LoVo (cell line): ENCODE results near the gene TARP.

Source experiments
- DNase-seq: peaks from one replicate; pipeline ENCODE4 v3.0.0-alpha.2; 2016; ENCODE audit warnings: low spot score

TARP gene

DNA sequence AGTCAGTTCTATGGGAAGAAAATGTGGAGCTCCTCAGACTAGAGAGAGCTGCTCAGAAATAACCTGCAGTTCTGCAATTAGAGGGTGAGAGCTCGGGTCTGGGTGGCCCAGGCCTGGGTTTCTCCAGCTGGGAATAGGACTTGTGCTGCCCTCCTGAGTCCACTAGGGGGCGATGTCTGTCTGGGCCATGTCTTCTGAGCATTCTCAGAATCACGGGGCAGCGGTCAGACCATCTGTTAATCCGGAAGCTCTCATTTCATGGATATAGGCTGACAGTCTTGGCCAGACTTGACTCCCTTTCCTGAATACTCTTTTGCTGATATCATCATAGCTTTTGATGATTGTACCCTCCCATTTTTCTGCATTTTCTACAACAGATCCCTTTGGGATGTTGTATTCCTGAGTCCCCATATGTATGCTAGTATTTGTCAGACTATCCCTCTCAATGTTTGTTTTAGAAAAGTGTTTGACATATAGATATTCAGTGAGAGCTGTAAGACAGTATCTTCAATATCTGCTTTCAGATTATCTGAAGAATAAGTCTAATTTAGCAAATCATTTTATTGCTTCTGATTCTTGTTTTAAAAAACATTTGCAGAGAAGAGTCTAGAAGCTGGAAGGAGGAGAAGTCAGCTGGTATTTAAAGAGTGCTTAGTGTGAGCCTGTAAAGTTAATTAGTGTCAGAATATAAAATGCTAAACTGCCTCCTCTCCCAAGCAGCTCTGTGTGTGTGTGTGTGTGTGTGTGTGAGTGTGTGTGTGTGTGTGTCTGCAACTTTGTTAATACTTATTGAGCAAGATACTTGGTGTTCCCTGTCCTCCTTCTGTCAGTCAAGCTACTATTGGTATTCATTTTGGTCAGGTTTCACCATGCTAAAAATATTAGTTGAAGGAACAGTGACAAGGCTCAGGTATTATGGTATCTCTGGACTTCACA is 57.4 kb downstream of the TARP start:
- peak; percentile 58 for DNase-seq

DNA sequence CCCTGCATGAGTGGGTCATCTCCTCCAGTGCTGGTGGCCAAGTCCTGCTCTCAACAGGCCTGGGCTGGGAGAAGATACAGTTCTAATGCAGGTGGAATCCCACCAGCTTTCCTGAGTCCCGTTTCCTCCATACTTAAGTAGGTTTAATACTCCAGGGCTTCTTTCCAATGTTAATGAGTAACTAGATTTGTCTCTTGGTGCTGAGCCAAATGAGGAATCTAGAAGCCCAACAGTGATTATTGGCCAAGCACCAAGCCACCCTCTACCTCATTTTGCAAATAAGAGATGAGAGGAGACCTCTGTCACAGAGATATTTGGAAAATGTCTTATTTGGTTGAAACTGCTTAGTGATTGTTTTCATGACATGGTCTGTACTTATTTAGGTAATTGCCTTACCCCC is 58.3 kb downstream of the TARP start:
- DNase-seq, result no peak

DNA sequence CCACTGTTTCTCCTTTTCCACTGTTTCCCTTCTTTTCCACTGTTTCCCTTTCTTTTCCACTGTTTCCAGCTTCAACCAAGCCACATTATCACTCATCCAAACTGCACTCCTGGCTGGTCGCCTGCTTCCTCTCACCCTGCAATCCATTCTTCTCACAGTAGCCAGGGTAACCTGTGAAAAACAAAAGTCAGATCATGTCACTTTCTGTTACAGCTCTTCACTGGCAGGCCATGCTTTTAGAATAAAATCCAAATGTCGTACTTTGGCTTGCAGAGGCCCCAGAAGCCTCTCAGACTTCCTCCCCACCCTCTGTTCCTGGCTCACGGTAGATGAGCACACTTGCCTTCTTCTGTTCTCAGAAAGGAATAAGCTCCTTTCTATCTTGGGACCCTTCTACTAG is 61.5 kb downstream of the TARP start:
- no peak for DNase-seq

DNA sequence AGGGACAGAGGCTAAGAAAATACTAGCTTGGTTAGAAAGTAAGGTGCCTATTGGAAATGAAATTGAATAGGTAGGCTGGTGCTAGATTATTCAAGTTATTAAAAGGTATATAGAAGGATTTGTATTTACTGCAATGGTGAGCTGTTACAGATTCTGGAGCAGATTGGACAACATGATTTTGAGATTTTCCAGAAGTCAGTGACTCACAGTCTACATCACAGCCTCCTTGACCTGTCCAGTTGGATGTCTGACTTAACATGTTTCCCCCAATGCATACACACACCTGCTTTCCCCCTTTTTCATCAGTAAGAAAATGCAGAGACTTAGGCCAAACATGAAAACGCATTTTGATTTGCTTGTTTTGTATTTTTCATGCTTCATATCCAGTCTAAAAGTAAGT is 62.0 kb downstream of the TARP start:
- no peak for DNase-seq
